HG03066 (cell line): ENCODE results near the gene RBBP8NL.

ENCODE experiments used
- ATAC-seq: cut with Tn5 transposase; IDR thresholded peaks from one replicate; pipeline ENCODE4 v1.9.1; 2021; ENCODE audit warnings: low read depth; ENCODE audit not compliant: unreplicated experiment

RBBP8NL gene

DNA sequence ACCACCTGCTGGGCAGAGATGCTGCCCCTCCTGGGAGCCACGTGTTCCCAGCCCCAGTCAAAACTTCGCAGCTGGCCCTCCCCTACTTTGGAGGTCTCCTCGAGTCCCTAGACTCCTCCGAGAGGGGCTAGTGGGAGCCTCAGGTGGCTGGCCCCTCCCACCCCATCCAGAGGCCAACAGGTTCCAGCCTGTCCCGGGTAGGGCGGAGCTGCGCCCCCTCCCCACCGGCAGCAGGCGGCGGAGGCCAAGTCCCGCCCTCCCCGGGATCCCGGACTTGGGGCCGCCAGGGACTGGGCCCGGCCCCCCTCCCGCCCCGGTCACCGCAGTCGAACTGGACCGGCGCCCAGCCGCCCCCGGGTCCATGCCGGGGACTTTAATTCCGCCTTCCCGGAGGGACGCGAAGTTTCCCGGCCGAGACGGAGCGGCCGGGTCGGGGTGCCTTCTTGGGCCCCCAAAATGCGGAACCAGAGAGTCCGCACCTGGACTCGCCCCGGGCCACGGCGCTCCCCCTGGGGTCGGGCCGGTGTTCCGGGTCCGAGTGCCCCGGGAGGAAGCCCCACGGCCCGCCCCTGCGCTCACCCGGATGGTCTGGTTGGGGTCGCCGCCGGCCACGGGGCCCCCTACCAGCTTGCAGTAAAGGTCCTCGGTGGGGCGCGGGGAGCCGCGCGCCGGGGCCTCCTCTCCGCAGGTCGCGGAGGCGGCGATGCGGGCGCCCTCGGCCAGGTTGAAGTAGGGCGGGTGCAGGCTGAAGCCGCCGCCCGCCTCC, 60.8 kb downstream of the RBBP8NL start:
- ATAC-seq = no peak

DNA sequence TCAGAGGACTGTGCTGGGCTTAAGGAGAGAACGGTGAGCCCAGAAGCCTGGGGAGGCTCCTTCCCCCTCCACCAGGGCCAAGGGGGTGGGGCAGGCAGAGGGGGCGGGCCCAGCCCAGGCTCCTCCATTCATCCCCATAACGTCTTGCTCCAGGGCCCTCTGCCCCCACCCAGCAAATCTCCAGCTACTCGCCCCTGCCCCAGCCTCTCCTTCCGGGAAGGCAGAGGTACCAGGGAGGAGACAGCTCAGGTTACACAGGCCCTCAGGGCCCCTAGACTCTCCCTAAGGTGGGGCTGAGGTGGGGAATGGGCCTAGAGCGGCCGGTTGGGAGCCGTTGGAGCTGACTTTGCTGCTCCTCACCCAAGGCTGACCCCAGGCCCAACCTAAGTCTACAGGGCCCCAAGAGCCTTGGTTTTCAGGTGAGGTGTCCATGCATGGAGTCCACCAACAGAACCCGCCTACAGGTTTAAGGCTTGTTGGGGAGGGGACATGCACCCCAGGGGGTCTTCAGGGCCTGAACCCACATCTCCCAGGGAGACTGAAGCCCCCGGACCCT, 61.4 kb downstream of the RBBP8NL start:
- ATAC-seq = no peak

DNA sequence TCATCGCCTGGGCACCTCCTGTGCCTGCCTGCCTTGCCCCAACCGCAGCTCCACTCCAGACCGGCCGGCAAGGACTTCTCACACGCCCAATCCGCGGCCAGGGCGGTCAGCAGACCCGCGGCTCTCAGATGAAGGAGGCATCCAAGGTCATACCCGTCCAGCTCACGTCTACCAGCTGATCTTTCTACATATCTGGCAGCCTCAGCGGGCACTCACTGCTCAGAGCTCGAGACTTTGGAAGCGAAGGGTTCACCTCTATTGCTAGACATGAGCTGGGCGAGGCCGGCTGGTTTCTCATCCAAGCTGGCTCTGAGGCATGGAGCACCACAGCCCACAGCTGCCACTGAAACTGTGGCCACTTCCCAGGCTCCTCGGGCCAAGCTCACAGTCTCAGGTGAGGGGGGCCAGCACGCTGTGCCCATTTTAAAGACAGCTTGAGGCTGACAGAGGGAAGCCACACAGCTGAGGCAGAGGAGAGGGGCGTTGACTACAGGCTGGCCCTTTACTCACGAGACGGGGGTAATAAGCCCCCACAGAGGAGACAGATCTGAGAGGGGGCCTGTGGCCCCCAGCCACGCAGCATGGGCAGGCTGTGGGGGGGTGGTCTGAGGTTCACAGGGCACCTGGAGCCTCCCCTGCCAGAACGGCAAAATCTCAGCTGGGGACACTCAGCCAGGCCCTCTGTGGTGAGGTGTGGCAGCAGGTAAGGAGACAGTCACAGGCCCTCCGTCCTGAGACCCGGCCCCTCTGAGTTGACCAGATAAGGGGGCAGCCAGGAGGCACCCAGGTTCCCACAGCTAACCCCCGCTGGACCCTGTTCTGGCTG, 62.2 kb downstream of the RBBP8NL start:
- ATAC-seq = no peak

DNA sequence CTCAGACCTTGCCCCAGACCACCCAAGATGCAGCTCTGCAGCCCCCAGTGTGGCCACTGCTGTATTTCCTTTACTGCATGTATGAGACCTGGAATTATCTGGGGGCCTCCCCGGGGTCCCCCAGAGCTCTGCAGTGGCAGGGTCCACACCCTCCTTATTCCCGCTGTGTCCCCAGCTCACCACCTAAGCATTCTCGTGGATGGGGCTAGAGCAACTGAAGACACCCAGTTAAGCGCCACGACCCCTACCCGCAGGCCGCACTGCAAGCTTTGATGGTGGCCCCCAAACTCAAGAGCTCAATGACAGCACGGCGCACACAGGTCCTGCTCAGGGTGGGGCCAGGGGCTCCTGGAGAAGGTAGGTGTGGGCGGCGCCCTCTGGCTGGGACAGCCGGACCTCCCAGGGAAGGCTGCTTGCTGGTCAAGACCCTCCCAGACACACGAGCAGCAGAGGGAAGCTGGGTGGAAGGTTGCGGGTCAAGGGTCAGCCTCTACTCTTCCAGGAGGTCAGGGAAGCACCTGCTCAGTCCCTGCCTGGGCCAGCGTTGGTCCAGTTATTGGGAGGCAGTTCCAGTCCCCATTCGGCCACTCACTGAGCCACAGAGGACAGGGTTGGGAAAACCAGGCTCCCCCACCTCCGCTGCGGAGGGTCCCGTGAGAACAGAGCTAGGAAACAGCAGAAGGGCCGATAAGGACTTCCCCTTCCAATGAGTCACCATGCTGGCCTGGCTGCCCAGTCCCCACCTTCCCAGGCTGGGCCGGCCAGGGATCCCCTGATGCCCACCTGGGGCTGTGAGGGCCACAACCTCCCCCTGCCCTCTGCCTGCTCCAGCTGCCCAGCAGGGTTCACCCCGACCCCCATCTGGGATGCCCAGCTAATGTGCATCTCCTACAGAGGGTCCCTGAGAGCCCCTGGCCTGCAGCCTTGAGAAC, 63.2 kb downstream of the RBBP8NL start:
- ATAC-seq = no peak

DNA sequence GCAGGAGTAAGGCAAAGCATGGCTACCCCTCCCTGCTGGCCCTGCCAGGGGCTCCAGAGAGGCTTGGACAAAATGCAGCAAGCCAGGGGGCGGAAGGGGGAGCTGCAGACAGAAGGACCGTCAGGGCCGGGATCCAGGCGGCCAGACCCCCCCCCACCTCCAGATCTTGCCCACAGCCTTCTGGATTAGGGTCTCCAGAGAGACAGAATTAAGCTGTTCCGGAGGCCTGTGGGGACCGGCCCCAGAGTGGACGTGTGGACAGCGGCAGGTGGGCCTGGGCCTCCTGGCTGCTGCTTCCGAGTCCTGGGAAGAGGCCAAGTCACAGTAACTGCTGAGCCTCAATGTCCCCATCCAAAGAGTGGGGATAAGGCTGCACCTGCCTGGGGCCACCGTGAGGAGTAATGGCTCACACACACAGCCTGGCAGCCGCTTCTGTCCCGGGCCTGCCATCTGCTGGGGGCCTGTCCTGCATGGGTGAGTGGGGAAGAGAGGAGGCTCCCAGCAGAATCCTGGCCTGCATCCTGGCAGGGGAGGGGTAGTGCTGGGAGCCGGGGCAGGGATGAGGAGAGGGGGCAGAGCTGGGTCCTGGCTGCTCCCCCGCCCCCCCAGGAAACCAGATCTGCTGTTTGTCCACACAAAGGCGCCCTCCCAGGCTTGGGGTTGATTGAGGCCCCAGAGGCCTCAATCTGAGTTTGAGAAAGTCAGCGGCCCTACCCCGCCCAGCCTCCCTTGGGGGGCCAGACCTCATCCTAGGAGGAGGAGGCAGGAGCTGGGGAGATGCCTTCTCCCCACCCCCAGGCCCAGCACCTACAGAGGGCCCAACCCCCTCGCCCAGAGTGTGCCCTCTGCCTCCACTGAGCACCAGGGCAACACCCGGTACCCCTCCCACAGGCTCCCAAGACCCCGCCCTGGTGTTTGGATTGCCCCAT, 64.1 kb downstream of the RBBP8NL start:
- no peak for ATAC-seq

DNA sequence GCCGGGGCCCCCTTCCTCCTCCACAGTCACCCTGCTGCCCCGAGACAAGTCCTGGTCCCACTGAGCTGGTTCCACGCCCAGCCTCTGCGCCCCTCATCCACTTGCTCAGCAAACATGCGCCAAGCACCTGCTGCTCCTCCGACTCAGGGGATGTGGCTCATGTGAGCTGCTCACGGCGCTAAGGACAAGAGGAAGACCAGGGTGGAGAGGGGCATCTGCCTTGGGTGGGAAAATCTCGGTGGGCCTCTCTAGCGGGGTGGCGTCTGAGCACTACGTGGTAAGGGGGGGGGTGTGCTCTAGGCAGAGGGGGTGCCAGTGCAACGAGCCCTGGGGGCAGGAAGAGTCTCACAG, 64.8 kb downstream of the RBBP8NL start:
- ATAC-seq = no peak

DNA sequence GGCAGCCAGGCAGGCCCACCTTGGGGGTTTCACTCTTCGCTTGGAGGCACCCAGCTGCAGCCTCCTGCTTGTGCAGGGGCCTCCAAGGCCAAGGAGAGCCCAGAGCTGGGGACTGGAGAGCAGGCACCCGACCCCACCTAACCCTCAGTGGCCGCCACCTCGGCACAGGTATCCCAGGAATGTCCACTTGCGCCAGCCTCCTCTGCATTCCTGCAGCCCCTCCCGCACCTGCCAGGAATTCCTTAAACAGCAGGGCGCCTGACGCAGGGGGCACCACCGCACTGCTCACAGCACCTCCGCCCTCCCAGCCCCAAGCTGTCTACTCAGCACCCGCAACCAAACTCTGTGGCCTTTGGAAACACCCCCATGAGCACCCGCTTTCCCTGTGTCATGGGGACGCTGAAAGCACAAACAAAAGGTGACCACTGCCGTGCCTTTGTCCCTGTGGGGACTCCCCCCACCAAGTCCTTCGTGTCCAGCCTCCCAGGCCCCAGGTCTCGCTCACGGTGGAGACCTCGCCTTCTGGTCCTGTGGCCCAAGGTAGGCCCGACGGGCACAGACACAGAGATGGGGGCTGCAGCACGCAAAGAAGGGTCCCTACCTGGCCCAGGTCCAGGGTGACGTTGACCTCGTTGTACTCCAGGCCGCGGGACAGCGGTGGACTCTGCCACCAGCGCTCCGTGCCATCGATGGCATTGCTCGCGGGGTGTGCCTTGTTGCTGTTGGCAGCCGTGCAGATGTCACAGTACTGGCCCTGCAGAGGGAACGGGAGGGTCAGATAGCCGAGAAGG, 65.3 kb downstream of the RBBP8NL start:
- ATAC-seq = no peak

GRCh38 chr20:62360854-62361798, 66.2 kb downstream of the RBBP8NL start:
- no peak for ATAC-seq
